IMR-90 (cell line): Measurements from ENCODE around the gene KNL1. TPM values are rescaled to one million over a fixed set of nuclear protein-coding genes. Genes with fewer than 3 reads are reported as not detected.

Source experiments
- ATAC-seq: fragments of 200-7000 bp; cut with Tn5 transposase; 2 replicates; pipeline ENCODE4 v1.9.1; 2020; ENCODE audit warnings: low read depth, mild to moderate bottlenecking, moderate library complexity
- BruUV-seq: library from RNA; stranded (reverse); fragments of 400-500 nt; replicated peaks from 2 replicates; lab custom pipeline; 2021; lab: Mats Ljungman, UMichigan
- CTCF ChIA-PET: fragments of 300-600 bp; formaldehyde crosslinking; extraction: SDS; loops from one replicate; lab custom pipeline; 2021; ENCODE audit warnings: antibody characterized with exemption; lab: Yijun Ruan, JAX
- POLR2A ChIA-PET: fragments of 300-600 bp; sonication (Branson Sonifier 250); formaldehyde crosslinking; loops from one replicate; lab custom pipeline; 2022; ENCODE audit warnings: antibody characterized with exemption; ENCODE audit not compliant: unreplicated experiment; lab: Charles Lee
- DNase-seq: peaks from one replicate; pipeline ENCODE4 v3.0.0; 2013
- H2AFZ ChIP-seq: replicated peaks from 2 replicates; pipeline ENCODE3; 2013; ENCODE audit warnings: low read length, mild to moderate bottlenecking; ENCODE audit not compliant: poor library complexity
- H2AK5ac ChIP-seq: 2 replicates; pipeline ENCODE4 v1.6.1; 2013; ENCODE audit warnings: low read depth, low read length, inconsistent platforms
- H2AK9ac ChIP-seq: replicated peaks from 2 replicates; pipeline ENCODE3; 2013; ENCODE audit warnings: mild to moderate bottlenecking, low read depth, low read length, moderate library complexity; ENCODE audit not compliant: poor library complexity
- H2BK120ac ChIP-seq: 2 replicates; pipeline ENCODE4 v1.6.1; 2013; ENCODE audit warnings: low read depth, low read length, inconsistent platforms
- H2BK15ac ChIP-seq: 3 replicates; pipeline ENCODE4 v1.6.1; 2013; ENCODE audit warnings: low read depth, low read length, inconsistent platforms
- H2BK20ac ChIP-seq: 2 replicates; pipeline ENCODE4 v1.6.1; 2013; ENCODE audit warnings: low read depth, mild to moderate bottlenecking, inconsistent platforms, low read length, moderate library complexity
- H2BK5ac ChIP-seq: 2 replicates; pipeline ENCODE4 v1.6.1; 2013; ENCODE audit warnings: mild to moderate bottlenecking, low read depth, low read length, inconsistent platforms; ENCODE audit not compliant: poor library complexity, severe bottlenecking
- H3K14ac ChIP-seq: replicated peaks from 2 replicates; pipeline ENCODE4 v1.6.1; 2013; ENCODE audit warnings: low read depth, low read length, inconsistent platforms
- H3K18ac ChIP-seq: 2 replicates; pipeline ENCODE4 v1.6.1; 2013; ENCODE audit warnings: low read depth, low read length, control low read depth
- H3K23ac ChIP-seq: 2 replicates; pipeline ENCODE4 v1.6.1; 2013; ENCODE audit warnings: low read depth, low read length, inconsistent platforms
- H3K27ac ChIP-seq: 2 replicates; pipeline ENCODE4 v1.5.1; 2013; ENCODE audit warnings: mild to moderate bottlenecking, control low read depth, low read length; ENCODE audit not compliant: insufficient read depth
- H3K27me3 ChIP-seq: 2 replicates; pipeline ENCODE4 v1.6.1; 2013; ENCODE audit warnings: low read length; ENCODE audit not compliant: control insufficient read depth, insufficient read depth
- H3K36me3 ChIP-seq: 2 replicates; pipeline ENCODE4 v1.6.1; 2013; ENCODE audit warnings: low read length, mixed read lengths; ENCODE audit not compliant: control insufficient read depth, insufficient read depth
- H3K4ac ChIP-seq: 2 replicates; pipeline ENCODE4 v1.6.1; 2013; ENCODE audit warnings: low read depth, low read length, inconsistent platforms
- H3K4me1 ChIP-seq: 2 replicates; pipeline ENCODE4 v1.6.1; 2013; ENCODE audit warnings: low read length, mixed read lengths; ENCODE audit not compliant: control insufficient read depth, insufficient read depth
- H3K4me2 ChIP-seq: 2 replicates; pipeline ENCODE4 v1.6.1; 2013; ENCODE audit warnings: low read depth, mild to moderate bottlenecking, control low read depth, low read length, moderate library complexity
- H3K4me3 ChIP-seq: 2 replicates; pipeline ENCODE4 v1.5.1; 2013; ENCODE audit warnings: low read depth, mild to moderate bottlenecking, control low read depth, low read length, moderate library complexity; ENCODE audit not compliant: insufficient read depth
- H3K56ac ChIP-seq: 2 replicates; pipeline ENCODE4 v1.6.1; 2013; ENCODE audit warnings: low read length, inconsistent platforms; ENCODE audit not compliant: insufficient read depth; ENCODE audit errors: extremely low read depth
- H3K79me1 ChIP-seq, 2 experiments: 2 replicates each; pipeline ENCODE4 v1.6.1; 2013; ENCODE audit warnings: low read length in 2 of 2, inconsistent platforms in 1 of 2, low read depth in 1 of 2
- H3K9ac ChIP-seq: 2 replicates; pipeline ENCODE4 v1.6.1; 2013; ENCODE audit warnings: low read depth, low read length, control low read depth
- H3K9me1 ChIP-seq: 2 replicates; pipeline ENCODE4 v1.6.1; 2013; ENCODE audit warnings: low read length, inconsistent platforms; ENCODE audit not compliant: insufficient read depth
- H3K9me3 ChIP-seq: 2 replicates; pipeline ENCODE4 v1.6.1; 2013; ENCODE audit warnings: low read length; ENCODE audit not compliant: control insufficient read depth, insufficient read depth
- H4K20me1 ChIP-seq: 2 replicates; pipeline ENCODE4 v1.6.1; 2013; ENCODE audit warnings: low read length, inconsistent platforms; ENCODE audit not compliant: insufficient read depth
- H4K5ac ChIP-seq: 2 replicates; pipeline ENCODE4 v1.6.1; 2013; ENCODE audit warnings: mild to moderate bottlenecking, low read depth, low read length, control low read depth
- H4K8ac ChIP-seq, 2 experiments: 2 replicates each; pipeline ENCODE4 v1.6.1; 2013; ENCODE audit warnings: low read depth in 2 of 2, low read length in 2 of 2, control low read depth in 1 of 2, inconsistent platforms in 1 of 2
- H4K91ac ChIP-seq: 2 replicates; pipeline ENCODE4 v1.6.1; 2013; ENCODE audit warnings: low read depth, low read length, inconsistent platforms; ENCODE audit not compliant: insufficient read depth
- BHLHE40 ChIP-seq: fragments of 150-350 bp; IDR thresholded peaks from 2 replicates; pipeline ENCODE4 v1.6.1; 2016; ENCODE audit warnings: mild to moderate bottlenecking, low read depth, low read length
- CEBPB ChIP-seq: IDR thresholded peaks from 2 replicates; pipeline ENCODE4 v1.6.1; 2012; ENCODE audit warnings: low read depth, low read length, improper control_type of control experiment
- CHD1 ChIP-seq: IDR thresholded peaks from 2 replicates; pipeline ENCODE4 v1.6.1; 2012; ENCODE audit warnings: low read depth, low read length, improper control_type of control experiment
- FOS ChIP-seq: fragments of 150-350 bp; IDR thresholded peaks from 2 replicates; pipeline ENCODE4 v1.6.1; 2016; ENCODE audit warnings: low read depth, low read length
- MAFK ChIP-seq: IDR thresholded peaks from 2 replicates; pipeline ENCODE4 v1.6.1; 2012; ENCODE audit warnings: low read depth, low read length, improper control_type of control experiment
- MAZ ChIP-seq: IDR thresholded peaks from 2 replicates; pipeline ENCODE4 v1.6.1; 2012; ENCODE audit warnings: low read depth, mild to moderate bottlenecking, low read length, improper control_type of control experiment, moderate library complexity, borderline replicate concordance
- MXI1 ChIP-seq: IDR thresholded peaks from 2 replicates; pipeline ENCODE4 v1.6.1; 2012; ENCODE audit warnings: low read depth, mild to moderate bottlenecking, low read length, moderate library complexity, borderline replicate concordance
- NFE2L2 ChIP-seq: fragments of 150-350 bp; IDR thresholded peaks from 2 replicates; pipeline ENCODE4 v1.6.1; 2016; ENCODE audit warnings: low read depth, mild to moderate bottlenecking, low read length
- POLR2A ChIP-seq: IDR thresholded peaks from 2 replicates; pipeline ENCODE4 v1.6.1; 2012; ENCODE audit warnings: mild to moderate bottlenecking, low read depth, low read length
- RAD21 ChIP-seq: IDR thresholded peaks from 2 replicates; pipeline ENCODE4 v1.6.1; 2012; ENCODE audit warnings: low read length, improper control_type of control experiment
- RCOR1 ChIP-seq: IDR thresholded peaks from 2 replicates; pipeline ENCODE4 v1.6.1; 2012; ENCODE audit warnings: mild to moderate bottlenecking, low read length, improper control_type of control experiment; ENCODE audit not compliant: insufficient replicate concordance
- RFX5 ChIP-seq: IDR thresholded peaks from 2 replicates; pipeline ENCODE4 v1.8.0; 2012; ENCODE audit warnings: low read depth, mild to moderate bottlenecking, low read length, moderate library complexity
- SMC3 ChIP-seq: fragments of 150-350 bp; IDR thresholded peaks from 2 replicates; pipeline ENCODE4 v1.6.1; 2016; ENCODE audit warnings: low read depth, mild to moderate bottlenecking, antibody characterized with exemption, low read length, moderate library complexity
- USF2 ChIP-seq: fragments of 150-350 bp; IDR thresholded peaks from 2 replicates; pipeline ENCODE4 v1.6.1; 2017; ENCODE audit warnings: mild to moderate bottlenecking, antibody characterized with exemption, low read length, low read depth
- WGBS, 2 experiments: methylation state at CpG; one replicate each; pipeline versions ENCODE4 v1.1.5 to v1.1.7; 2013; ENCODE audit warnings: missing lambda C conversion rate in 2 of 2; ENCODE audit not compliant: insufficient read length in 1 of 2; ENCODE audit errors: extremely low coverage in 2 of 2; 5-methylcytosine and 5-hydroxymethylcytosine counted together
- dilution Hi-C: fragments of 300-500 bp; cut with HindIII; formaldehyde crosslinking; loops from one replicate; pipeline ENCODE4 v1.14.3; 2018; ENCODE audit warnings: low sequenced_read_pairs; ENCODE audit not compliant: unreplicated experiment
- in situ Hi-C: fragments of 300-500 bp; cut with MboI; formaldehyde crosslinking; loops from 3 replicates; pipeline ENCODE4 v1.14.3; 2019; ENCODE audit warnings: low sequenced_read_pairs, inconsistent platforms, mixed read lengths
- intact Hi-C: fragments of 100-400 bp; cut with micrococcal nuclease; formaldehyde crosslinking; loops from 2 replicates; pipeline ENCODE4 v1.10.0; 2022
- polyA plus RNA-seq, 3 experiments: library from polyadenylated mRNA; depleted of rRNA; stranded (reverse); fragments of >200 nt; gene quantifications; 2 replicates each; pipeline ENCODE4 v1.2.3, GENCODE V29; 2012; ENCODE audit warnings: low replicate concordance in 1 of 3
- total RNA-seq: library from RNA; depleted of rRNA; stranded (reverse); fragments of >200 nt; gene quantifications from 2 replicates; pipeline ENCODE4 v1.2.3, GENCODE V29; 2012
- TF ChIP-seq, protein P1 (sequence below): fragments of 150-350 bp; IDR thresholded peaks from 2 replicates; pipeline ENCODE4 v1.6.1; 2016; ENCODE audit warnings: low read depth, mild to moderate bottlenecking, low read length, moderate library complexity, borderline replicate concordance
- TF ChIP-seq, protein P2 (sequence below): conservative IDR thresholded peaks from 2 replicates; pipeline ENCODE4 v1.5.1; 2012; ENCODE audit warnings: mild to moderate bottlenecking, low read depth, low read length, improper control_type of control experiment

Gene KNL1
- total and polyA plus RNA-seq, 2 of the 4 experiments (the other 2 are of a cell fraction) = 3.1 to 25.1 TPM

DNA sequence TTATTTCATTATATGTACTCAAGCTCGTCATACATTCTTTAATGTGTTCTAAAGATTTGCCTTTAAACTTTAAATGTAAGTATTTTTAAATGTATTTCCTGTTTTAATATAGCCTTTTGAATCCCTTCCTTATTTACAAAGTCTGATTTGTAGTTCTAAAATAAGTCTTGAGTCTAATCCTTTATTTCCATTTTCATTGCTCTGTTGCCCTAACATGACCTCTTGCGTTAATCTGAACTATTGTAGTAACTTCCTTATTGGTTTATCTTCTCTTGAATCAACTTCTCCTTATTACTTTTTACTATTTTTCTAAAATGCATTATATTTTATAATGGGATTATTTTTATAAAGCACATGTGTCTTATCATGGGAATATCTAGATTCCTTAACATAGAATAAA lies 24.0 kb downstream of the KNL1 start:
- no peaks in the 10 kb centered on the region for H3K4me1 ChIP-seq
- no peak overlapping the region for H2BK120ac ChIP-seq
- no peak for DNase-seq
- H4K8ac ChIP-seq = no peak overlapping the region
- no peak overlapping the region for H3K27ac ChIP-seq
- H3K9me3 ChIP-seq = no peaks in the 10 kb centered on the region
- no peak overlapping the region for H4K5ac ChIP-seq
- no peak overlapping the region for H2BK5ac ChIP-seq
- H4K91ac ChIP-seq = no peak overlapping the region
- intact Hi-C loops (no loop called here), in situ Hi-C loops (no loop called here), dilution Hi-C loops (no loop called here)
- POLR2A ChIA-PET = interaction anchor here (0.6 kb wide), 1 partner anchor 1116 kb away, joined by 3 read pairs; no protein-coding TSS in a partner anchor
- H3K9me1 ChIP-seq = no peaks in the 10 kb centered on the region; the same call in 1 of the 2 replicates
- peaks cover 2% of the 10 kb centered on the region; the same call in 1 of the 2 replicates for H3K36me3 ChIP-seq
- no peaks in the 10 kb centered on the region for H3K27me3 ChIP-seq
- no peak for ATAC-seq
- H4K20me1 ChIP-seq = no peaks in the 10 kb centered on the region
- H3K4ac ChIP-seq = no peak overlapping the region
- BruUV-seq = no TSS peak
- H2AK9ac ChIP-seq = no peak overlapping the region
- H3K4me2 ChIP-seq = no peak overlapping the region
- no peak overlapping the region for H2BK15ac ChIP-seq
- no peak overlapping the region for H2AFZ ChIP-seq
- no CpG with 5 or more reads among the region's 2 CpGs for WGBS, 2 experiments
- H3K18ac ChIP-seq = no peak overlapping the region
- H3K4me3 ChIP-seq = no peak overlapping the region
- no peak overlapping the region for H3K9ac ChIP-seq
- H3K79me1 ChIP-seq = no peaks in the 10 kb centered on the region
- CTCF ChIA-PET = no interaction called here
- no peak overlapping the region for H3K14ac ChIP-seq
- no peak overlapping the region for H2AK5ac ChIP-seq
- H3K23ac ChIP-seq = no peak overlapping the region
- no peak overlapping the region for H3K56ac ChIP-seq
- no peak overlapping the region for H2BK20ac ChIP-seq
- no peak for TF ChIP-seq POLR2A
- TF ChIP-seq RAD21 = no peak
- no peak for TF ChIP-seq USF2
- TF ChIP-seq MAZ = no peak
- TF ChIP-seq RCOR1 = no peak
- TF ChIP-seq RFX5 = no peak
- TF ChIP-seq CEBPB = no peak
- TF ChIP-seq SMC3 = no peak
- TF ChIP-seq, protein P1, sequence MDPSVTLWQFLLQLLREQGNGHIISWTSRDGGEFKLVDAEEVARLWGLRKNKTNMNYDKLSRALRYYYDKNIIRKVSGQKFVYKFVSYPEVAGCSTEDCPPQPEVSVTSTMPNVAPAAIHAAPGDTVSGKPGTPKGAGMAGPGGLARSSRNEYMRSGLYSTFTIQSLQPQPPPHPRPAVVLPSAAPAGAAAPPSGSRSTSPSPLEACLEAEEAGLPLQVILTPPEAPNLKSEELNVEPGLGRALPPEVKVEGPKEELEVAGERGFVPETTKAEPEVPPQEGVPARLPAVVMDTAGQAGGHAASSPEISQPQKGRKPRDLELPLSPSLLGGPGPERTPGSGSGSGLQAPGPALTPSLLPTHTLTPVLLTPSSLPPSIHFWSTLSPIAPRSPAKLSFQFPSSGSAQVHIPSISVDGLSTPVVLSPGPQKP = no peak
- no peak for TF ChIP-seq CHD1
- TF ChIP-seq BHLHE40 = no peak
- TF ChIP-seq, protein P2, sequence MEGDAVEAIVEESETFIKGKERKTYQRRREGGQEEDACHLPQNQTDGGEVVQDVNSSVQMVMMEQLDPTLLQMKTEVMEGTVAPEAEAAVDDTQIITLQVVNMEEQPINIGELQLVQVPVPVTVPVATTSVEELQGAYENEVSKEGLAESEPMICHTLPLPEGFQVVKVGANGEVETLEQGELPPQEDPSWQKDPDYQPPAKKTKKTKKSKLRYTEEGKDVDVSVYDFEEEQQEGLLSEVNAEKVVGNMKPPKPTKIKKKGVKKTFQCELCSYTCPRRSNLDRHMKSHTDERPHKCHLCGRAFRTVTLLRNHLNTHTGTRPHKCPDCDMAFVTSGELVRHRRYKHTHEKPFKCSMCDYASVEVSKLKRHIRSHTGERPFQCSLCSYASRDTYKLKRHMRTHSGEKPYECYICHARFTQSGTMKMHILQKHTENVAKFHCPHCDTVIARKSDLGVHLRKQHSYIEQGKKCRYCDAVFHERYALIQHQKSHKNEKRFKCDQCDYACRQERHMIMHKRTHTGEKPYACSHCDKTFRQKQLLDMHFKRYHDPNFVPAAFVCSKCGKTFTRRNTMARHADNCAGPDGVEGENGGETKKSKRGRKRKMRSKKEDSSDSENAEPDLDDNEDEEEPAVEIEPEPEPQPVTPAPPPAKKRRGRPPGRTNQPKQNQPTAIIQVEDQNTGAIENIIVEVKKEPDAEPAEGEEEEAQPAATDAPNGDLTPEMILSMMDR = no peak
- TF ChIP-seq NFE2L2 = no peak
- no peak for TF ChIP-seq MAFK
- no peak for TF ChIP-seq MXI1
- TF ChIP-seq FOS = no peak
